CD4-positive, alpha-beta T cell treated with Interferon gamma for 1 hour (primary cell): ENCODE data around the gene SYT7.
"Not testable (repeated sequence)": the region's sequence is repeated elsewhere in the genome, so short reads cannot be mapped to it uniquely, and the experiment has no call there.

ENCODE experiments used
- DNase-seq: peaks from one replicate; pipeline ENCODE4 v3.0.0-alpha.2; 2020

The SYT7 gene

DNA sequence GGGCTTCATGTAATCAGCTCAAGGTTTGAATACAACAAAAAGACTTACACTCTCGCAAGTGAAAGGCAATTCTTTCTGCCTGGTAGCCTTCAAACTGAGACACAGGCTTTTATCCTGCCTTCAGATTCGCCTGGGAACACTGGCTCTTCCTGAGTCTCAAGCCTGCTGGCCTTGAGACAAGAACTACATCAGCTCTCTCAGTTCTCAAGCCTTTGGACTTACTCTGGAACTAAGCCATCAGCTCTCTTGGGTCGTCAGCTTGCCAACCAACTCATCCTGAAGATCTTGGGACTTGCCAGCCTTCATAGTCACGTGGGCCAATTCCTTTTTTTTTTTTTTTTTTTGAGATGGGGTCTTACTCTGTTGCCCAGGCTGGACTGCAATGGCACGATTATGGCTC is 108.0 kb downstream of the SYT7 start:
- DNase-seq, result no peak

DNA sequence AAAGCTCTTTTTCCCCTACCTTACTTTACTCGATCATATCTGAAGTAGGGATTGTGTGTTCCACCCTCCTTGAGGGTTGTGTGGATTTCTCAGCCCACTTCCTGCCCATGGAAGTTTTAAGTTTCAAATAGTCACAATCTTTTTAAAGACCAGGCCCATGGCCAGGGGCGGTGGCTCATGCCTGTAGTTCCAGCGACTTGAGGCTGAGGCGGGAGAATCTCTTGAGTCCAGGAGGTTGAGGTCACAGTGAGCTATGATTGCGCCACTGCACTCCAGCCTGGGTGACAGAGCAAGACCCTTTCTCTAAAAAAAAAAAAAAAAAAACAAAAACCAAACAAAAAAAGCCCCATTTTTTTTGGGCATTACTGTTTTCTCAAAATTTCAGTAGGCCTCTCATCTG is 108.6 kb downstream of the SYT7 start:
- no peak for DNase-seq

DNA sequence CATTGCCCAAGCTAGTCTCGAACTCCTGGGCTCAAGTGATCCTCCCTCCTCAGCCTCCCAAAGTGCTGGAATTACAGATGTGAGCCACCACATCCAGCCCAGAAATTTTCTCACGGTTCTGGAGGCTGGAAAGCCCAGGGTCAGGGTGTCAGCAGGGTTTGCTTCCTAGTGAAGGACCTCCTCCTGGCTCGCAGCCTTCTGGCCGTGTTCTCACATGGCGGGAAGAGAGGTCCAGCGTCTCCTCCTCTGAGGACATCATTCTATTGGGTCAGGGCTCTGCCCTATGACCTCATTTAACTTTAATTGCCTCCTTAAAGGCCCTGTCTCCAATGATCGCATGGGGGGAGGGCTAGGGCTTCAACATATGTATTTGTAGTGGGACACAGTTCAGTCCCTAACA is 112.9 kb downstream of the SYT7 start:
- DNase-seq, result no peak

DNA sequence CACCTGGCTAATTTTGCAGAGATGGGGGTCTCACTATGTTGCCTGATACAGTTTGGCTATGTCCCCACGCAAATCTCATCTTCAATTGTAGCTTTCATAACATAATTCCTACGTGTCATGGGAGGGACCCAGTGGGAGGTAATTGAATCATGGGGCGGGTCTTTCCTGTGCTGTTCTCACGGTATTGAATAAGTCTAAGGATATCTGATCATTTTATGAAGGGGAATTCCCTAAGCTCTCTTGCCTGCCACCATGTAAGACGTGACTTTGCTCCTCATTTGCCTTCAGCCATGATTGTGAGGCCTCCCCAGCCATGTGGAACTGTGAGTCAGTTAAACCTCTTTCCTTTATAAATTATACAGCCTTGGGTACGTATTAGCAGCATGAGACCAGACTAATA is 113.3 kb downstream of the SYT7 start:
- DNase-seq, result not testable (repeated sequence)
